Right kidney (tissue), 9 donors: ENCODE results near the gene CNEP1R1.
A peak's percentile ranks its signal among the peaks of the same experiment; 100 is the strongest.
"Not testable (repeated sequence)": the region's sequence is repeated elsewhere in the genome, so short reads cannot be mapped to it uniquely, and the experiment has no call there.

ENCODE experiments used
- DNase-seq: peaks from one replicate; pipeline ENCODE4 v3.0.0-alpha.2; 2016
- long read RNA-seq, 8 donors: transcript quantifications; one replicate each; lab custom pipeline, GENCODE V29; 2026

CNEP1R1 gene
- long read RNA-seq, donor 1, transcript CNEP1R1-202 (6 exons, 2,117 nt) = major isoform, 7 of 11 reads
- long read RNA-seq, donor 1, partial matches to known transcripts = 0 of 11 reads
- long read RNA-seq, donor 1, other reads (novel, unspliced or antisense) = 0 of 11 reads
- long read RNA-seq, donor 2, partial matches to known transcripts = 0 of 4 reads
- long read RNA-seq, donor 2, other reads (novel, unspliced or antisense) = 0 of 4 reads
- long read RNA-seq, donor 3, partial matches to known transcripts = 0 of 5 reads
- long read RNA-seq, donor 3, other reads (novel, unspliced or antisense) = 0 of 5 reads
- long read RNA-seq, donor 4, transcript CNEP1R1-202 (6 exons, 2,117 nt) = major isoform, 9 of 10 reads
- long read RNA-seq, donor 4, partial matches to known transcripts = 0 of 10 reads
- long read RNA-seq, donor 4, other reads (novel, unspliced or antisense) = 0 of 10 reads
- long read RNA-seq, donor 5, transcript CNEP1R1-202 (6 exons, 2,117 nt) = major isoform, 7 of 8 reads
- long read RNA-seq, donor 5, partial matches to known transcripts = 0 of 8 reads
- long read RNA-seq, donor 5, other reads (novel, unspliced or antisense) = 0 of 8 reads
- long read RNA-seq, donor 6, partial matches to known transcripts = 0 of 6 reads
- long read RNA-seq, donor 6, other reads (novel, unspliced or antisense) = 0 of 6 reads
- long read RNA-seq, donor 7 = 0 reads
- long read RNA-seq, donor 8, transcript CNEP1R1-202 (6 exons, 2,117 nt) = major isoform, 10 of 12 reads
- long read RNA-seq, donor 8, partial matches to known transcripts = 0 of 12 reads
- long read RNA-seq, donor 8, other reads (novel, unspliced or antisense) = 0 of 12 reads

GRCh38 chr16:50024684-50025536, at the start of gene CNEP1R1:
Gene CNEP1R1 (plus strand): TSS chr16:50025225. CDS start chr16:50025316, 91 bp downstream.
- peak; percentile 95 for DNase-seq

GRCh38 chr16:49977427-49977826, 47.6 kb upstream of the CNEP1R1 start:
- no peak for DNase-seq

GRCh38 chr16:49978569-49979326, 46.3 kb upstream of the CNEP1R1 start:
- DNase-seq = no peak

- DNase-seq = no peak
These were observed 44.9 kb upstream of the CNEP1R1 start for GRCh38 chr16:49980166-49980565.

GRCh38 chr16:49986351-49987124, 38.5 kb upstream of the CNEP1R1 start:
- no peak for DNase-seq

- no peak for DNase-seq
These were observed 37.6 kb upstream of the CNEP1R1 start for GRCh38 chr16:49987381-49987780.

GRCh38 chr16:49992825-49993224, 32.2 kb upstream of the CNEP1R1 start:
- DNase-seq = no peak

- no peak for DNase-seq
These were observed 31.4 kb upstream of the CNEP1R1 start for GRCh38 chr16:49993579-49993978.

- DNase-seq = no peak
These were observed 31.0 kb upstream of the CNEP1R1 start for GRCh38 chr16:49994006-49994405.

GRCh38 chr16:49995720-49996119, 29.3 kb upstream of the CNEP1R1 start:
- no peak for DNase-seq

GRCh38 chr16:49997721-49998251, 27.2 kb upstream of the CNEP1R1 start:
- no peak for DNase-seq

- DNase-seq = no peak
These were observed 26.0 kb upstream of the CNEP1R1 start for GRCh38 chr16:49998991-49999390.

GRCh38 chr16:50001144-50001543, 23.9 kb upstream of the CNEP1R1 start:
- DNase-seq = no peak

GRCh38 chr16:50002190-50002589, 22.8 kb upstream of the CNEP1R1 start:
- DNase-seq = no peak

GRCh38 chr16:50004239-50004638, 20.8 kb upstream of the CNEP1R1 start:
- no peak for DNase-seq

GRCh38 chr16:50006964-50007363, 18.1 kb upstream of the CNEP1R1 start:
- DNase-seq = no peak

GRCh38 chr16:50007744-50008143, 17.3 kb upstream of the CNEP1R1 start:
- no peak for DNase-seq

GRCh38 chr16:50010212-50010611, 14.8 kb upstream of the CNEP1R1 start:
- no peak for DNase-seq

GRCh38 chr16:50011707-50012106, 13.3 kb upstream of the CNEP1R1 start:
- no peak for DNase-seq

- no peak for DNase-seq
These were observed 12.8 kb upstream of the CNEP1R1 start for GRCh38 chr16:50012182-50012581.

GRCh38 chr16:50014211-50014610, 10.8 kb upstream of the CNEP1R1 start:
- DNase-seq = not testable (repeated sequence)
